PFSK-1 (cell line): ENCODE results near the gene MRLN.

ENCODE experiments used
- FOXP2 ChIP-seq: optimal IDR thresholded peaks from 2 replicates; pipeline ENCODE3; 2011; ENCODE audit warnings: borderline replicate concordance, control low read depth, inconsistent platforms; ENCODE audit not compliant: insufficient read depth; ENCODE audit errors: extremely low read length, extremely low read depth
- POLR2AphosphoS5 ChIP-seq: IDR thresholded peaks from 2 replicates; pipeline ENCODE4 v1.6.1; 2012; ENCODE audit warnings: low read depth, mild to moderate bottlenecking, control low read depth, low read length, moderate library complexity
- SIN3A ChIP-seq: IDR thresholded peaks from 2 replicates; pipeline ENCODE4 v1.6.1; 2012; ENCODE audit warnings: mild to moderate bottlenecking, low read length, moderate library complexity, borderline replicate concordance; ENCODE audit not compliant: insufficient read depth
- TAF1 ChIP-seq: IDR thresholded peaks from 2 replicates; pipeline ENCODE4 v1.6.1; 2012; ENCODE audit warnings: low read length, control low read depth, borderline replicate concordance; ENCODE audit not compliant: insufficient read depth
- TF ChIP-seq, protein P1 (sequence below), 2 experiments: IDR thresholded peaks; 2 replicates each; pipeline versions ENCODE4 v1.6.1 to v1.8.0; 2011 to 2012; ENCODE audit warnings: low read depth in 2 of 2, low read length in 2 of 2, control low read depth in 1 of 2, inconsistent platforms in 1 of 2, mild to moderate bottlenecking in 1 of 2, moderate library complexity in 1 of 2; ENCODE audit not compliant: insufficient read depth in 1 of 2

Gene MRLN

DNA sequence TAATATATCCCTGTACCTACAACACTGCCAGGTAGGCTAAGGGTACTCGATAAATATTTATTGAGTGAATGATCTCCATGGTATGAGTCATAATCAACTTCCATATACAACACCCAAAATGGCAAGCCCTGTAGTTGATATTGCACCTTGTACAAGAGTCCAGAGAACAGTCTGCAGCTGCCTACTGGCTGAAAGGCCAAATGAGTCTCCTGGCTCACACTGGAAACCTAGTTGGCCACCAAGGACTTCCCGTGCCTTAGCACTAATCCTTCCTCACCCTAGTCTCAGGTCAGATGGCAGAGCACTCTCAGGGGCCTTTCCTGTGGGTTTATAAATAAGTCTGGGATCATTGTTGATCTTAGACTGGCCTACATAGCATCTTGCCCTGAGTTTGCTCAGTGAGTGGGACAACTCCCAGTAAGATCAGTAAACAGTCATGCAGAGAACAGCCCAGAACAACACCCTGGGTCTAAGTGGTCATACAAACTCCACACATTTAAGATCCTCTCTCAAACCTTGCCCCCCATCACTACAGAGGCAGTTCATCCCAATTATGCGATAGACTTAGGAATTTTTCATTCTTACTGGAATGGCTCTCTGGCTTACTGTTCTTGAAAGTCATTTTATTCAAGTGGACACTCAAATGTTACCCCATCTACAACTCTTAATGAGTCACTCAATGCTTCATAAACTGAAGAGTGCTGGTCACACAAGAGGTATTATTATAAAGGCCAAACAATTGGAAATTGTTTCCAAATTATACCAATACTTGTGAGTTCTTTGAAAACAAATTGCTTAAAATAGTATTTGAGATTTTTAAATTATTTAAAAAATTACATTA lies 28.9 kb downstream of the MRLN start:
- TF ChIP-seq SIN3A = no peak

DNA sequence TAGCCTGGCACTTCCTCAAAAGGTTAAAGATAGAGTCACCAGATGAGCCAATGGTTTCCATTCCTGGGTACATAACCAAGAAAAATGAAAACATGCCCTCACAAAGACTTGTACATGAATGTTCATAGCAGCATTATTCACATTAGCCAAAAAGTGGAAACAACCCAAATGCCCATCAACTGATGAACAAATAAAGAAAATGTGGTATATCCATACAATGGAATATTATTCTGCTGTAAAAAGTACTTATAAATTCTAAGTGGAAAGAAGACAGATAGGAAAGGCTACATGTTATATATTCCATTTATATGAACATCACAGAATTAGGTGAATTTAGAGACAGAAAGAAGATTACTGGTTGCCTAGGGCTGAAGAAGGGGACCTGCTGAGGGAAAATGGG lies 32.9 kb downstream of the MRLN start:
- TF ChIP-seq SIN3A = no peak
- TF ChIP-seq POLR2AphosphoS5 = no peak
- TF ChIP-seq FOXP2 = no peak
- TF ChIP-seq, protein P1, sequence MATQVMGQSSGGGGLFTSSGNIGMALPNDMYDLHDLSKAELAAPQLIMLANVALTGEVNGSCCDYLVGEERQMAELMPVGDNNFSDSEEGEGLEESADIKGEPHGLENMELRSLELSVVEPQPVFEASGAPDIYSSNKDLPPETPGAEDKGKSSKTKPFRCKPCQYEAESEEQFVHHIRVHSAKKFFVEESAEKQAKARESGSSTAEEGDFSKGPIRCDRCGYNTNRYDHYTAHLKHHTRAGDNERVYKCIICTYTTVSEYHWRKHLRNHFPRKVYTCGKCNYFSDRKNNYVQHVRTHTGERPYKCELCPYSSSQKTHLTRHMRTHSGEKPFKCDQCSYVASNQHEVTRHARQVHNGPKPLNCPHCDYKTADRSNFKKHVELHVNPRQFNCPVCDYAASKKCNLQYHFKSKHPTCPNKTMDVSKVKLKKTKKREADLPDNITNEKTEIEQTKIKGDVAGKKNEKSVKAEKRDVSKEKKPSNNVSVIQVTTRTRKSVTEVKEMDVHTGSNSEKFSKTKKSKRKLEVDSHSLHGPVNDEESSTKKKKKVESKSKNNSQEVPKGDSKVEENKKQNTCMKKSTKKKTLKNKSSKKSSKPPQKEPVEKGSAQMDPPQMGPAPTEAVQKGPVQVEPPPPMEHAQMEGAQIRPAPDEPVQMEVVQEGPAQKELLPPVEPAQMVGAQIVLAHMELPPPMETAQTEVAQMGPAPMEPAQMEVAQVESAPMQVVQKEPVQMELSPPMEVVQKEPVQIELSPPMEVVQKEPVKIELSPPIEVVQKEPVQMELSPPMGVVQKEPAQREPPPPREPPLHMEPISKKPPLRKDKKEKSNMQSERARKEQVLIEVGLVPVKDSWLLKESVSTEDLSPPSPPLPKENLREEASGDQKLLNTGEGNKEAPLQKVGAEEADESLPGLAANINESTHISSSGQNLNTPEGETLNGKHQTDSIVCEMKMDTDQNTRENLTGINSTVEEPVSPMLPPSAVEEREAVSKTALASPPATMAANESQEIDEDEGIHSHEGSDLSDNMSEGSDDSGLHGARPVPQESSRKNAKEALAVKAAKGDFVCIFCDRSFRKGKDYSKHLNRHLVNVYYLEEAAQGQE (IDR thresholded peaks at IDR 0.05; ENCODE audit: insufficient read depth in 1 of 2, low read depth in 2 of 2, low read length in 2 of 2) = no peak
- TF ChIP-seq TAF1 = no peak

DNA sequence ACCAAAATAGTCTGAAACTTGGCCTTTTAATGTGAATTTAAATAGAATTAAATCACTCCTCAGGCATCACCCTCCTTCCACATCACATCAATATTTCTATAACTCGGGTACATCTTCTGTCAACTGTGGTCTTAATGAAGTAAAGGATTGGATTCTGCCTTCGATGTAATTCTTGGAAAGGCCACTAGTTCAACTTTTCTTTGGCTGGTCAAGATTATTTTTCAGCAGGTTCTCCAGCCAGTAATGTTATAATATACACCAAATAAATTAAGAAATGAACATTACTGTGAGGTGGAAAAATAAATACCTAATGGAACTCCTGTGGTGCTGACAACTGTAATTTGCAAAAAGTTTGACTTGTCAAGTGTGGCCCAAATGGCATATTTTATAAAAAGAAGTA lies 33.9 kb downstream of the MRLN start:
- TF ChIP-seq, protein P1 (IDR thresholded peaks at IDR 0.05; ENCODE audit: insufficient read depth in 1 of 2, low read depth in 2 of 2, low read length in 2 of 2) = no peak
- no peak for TF ChIP-seq TAF1
- no peak for TF ChIP-seq POLR2AphosphoS5
- no peak for TF ChIP-seq SIN3A
- TF ChIP-seq FOXP2 = no peak

DNA sequence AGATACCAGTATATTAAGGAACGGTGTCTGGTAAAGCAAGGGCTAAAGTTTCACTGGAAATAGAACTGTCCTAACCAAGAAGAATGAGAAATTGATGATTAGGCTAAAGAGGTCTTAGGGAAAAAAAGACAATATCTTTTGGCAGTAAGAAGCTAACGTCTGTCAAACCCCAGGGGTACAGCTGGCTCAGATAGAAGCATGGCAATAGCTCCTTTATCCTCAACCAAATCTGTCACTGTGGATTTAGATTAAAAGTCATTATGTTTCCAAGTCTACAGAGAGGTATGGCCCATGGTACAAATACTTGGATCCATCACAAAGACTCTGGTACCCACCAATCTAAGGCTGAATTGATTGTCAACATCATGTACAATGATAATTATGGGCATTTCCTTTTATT lies 35.0 kb downstream of the MRLN start:
- TF ChIP-seq FOXP2 (no peak), TAF1 (no peak), SIN3A (no peak)
- TF ChIP-seq, protein P1 (IDR thresholded peaks at IDR 0.05; ENCODE audit: insufficient read depth in 1 of 2, low read depth in 2 of 2, low read length in 2 of 2) = no peak

DNA sequence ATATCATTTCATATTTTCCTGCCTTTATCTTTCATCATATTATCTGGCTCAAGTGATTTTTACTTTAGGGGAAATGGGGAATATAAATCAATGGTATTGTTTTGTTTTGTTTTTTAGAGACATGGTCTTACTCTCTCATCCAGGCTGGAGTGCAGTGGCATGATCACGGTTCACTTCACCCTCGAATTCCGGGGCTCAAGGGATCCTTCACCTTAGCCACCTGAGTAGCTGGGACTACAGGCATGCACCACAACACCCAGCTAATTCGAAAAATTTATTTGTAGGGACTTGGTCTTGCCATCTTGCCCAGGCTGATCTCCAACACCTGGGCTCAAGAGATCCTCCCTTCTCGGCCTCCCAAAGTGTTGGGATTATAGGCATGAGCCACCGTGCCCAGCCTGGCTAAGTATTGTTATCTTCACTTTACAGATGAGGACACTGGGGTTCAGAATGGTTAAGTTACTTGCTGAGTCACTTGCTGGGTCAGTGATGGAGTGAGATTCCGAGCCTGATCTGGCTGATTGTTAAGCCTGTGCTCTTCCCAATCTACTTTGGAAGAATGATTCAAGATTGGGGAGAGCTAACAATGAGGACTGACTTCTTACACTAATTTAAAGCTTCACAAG lies 39.9 kb downstream of the MRLN start:
- TF ChIP-seq FOXP2 (no peak), POLR2AphosphoS5 (no peak), TAF1 (no peak), SIN3A (no peak)
- TF ChIP-seq, protein P1 (IDR thresholded peaks at IDR 0.05; ENCODE audit: insufficient read depth in 1 of 2, low read depth in 2 of 2, low read length in 2 of 2) = no peak
